Esophagus (tissue), 2 donors: Measurements from ENCODE around the gene GLP1R. TPM values are rescaled to one million over a fixed set of nuclear protein-coding genes. Genes with fewer than 3 reads are reported as not detected.

Experiments used
- H3K27ac ChIP-seq, 2 donors: one replicate each; pipeline ENCODE4 v1.5.1; 2013; ENCODE audit warnings: low read depth in 2 of 2, mild to moderate bottlenecking in 2 of 2, inconsistent platforms in 1 of 2, low read length in 1 of 2, moderate library complexity in 1 of 2
- H3K27me3 ChIP-seq, 2 donors: one replicate each; pipeline ENCODE4 v1.6.1; 2013; ENCODE audit warnings: low read length in 2 of 2, control low read depth in 1 of 2, mild to moderate bottlenecking in 1 of 2; ENCODE audit not compliant: insufficient read depth in 2 of 2, control insufficient read depth in 1 of 2
- H3K36me3 ChIP-seq, 2 donors: one replicate each; pipeline ENCODE4 v1.6.1; 2013; ENCODE audit warnings: low read length in 1 of 2; ENCODE audit not compliant: control insufficient read depth in 2 of 2, insufficient read depth in 2 of 2
- H3K4me1 ChIP-seq, 2 donors: one replicate each; pipeline ENCODE4 v1.6.1; 2013; ENCODE audit warnings: low read length in 1 of 2; ENCODE audit not compliant: control insufficient read depth in 2 of 2, insufficient read depth in 2 of 2
- H3K4me3 ChIP-seq, 2 donors: one replicate each; pipeline ENCODE4 v1.5.1; 2013; ENCODE audit warnings: low read length in 2 of 2, mild to moderate bottlenecking in 2 of 2, low read depth in 1 of 2, moderate library complexity in 1 of 2
- H3K9me3 ChIP-seq, 2 donors: one replicate each; pipeline ENCODE4 v1.6.1; 2013; ENCODE audit warnings: mild to moderate bottlenecking in 2 of 2, low read depth in 1 of 2, low read length in 1 of 2, moderate library complexity in 1 of 2; ENCODE audit not compliant: control insufficient read depth in 2 of 2, insufficient read depth in 1 of 2
- WGBS, 2 donors: extraction: QIAGEN DNeasy Blood & Tissue Kit; methylation state at CpG; one replicate each; pipeline ENCODE4 v1.1.7; 2013; 5-methylcytosine and 5-hydroxymethylcytosine counted together
- polyA plus RNA-seq, 2 donors: library from polyadenylated mRNA; stranded (reverse); fragments of 200-250 nt; gene quantifications; one replicate each; pipeline ENCODE4 v1.2.3, GENCODE V29; 2013
- donor health status: healthy with polysubstance abuse.
- donor health status: Bipolar disorder and iron deficiency.

The GLP1R gene
- polyA plus RNA-seq, 2 donors, result not detected

- Histone ChIP-seq H3K27me3 (peaks cover 0 to 8% of the 10 kb centered on the region in 2 donors), H3K36me3 (no peaks in the 10 kb centered on the region), H3K4me3 (no peak overlapping the region), H3K4me1 (peaks cover 0 to 2% of the 10 kb centered on the region in 2 donors), H3K27ac (no peak overlapping the region), H3K9me3 (no peaks in the 10 kb centered on the region)
- 72 to 74% methylated on average over 4 of the region's 4 CpGs for WGBS, 2 donors
These were observed 4.5 kb downstream of the GLP1R start for GRCh38 chr6:39053016-39053624.

- 55 to 65% methylated on average over 9 of the region's 9 CpGs for WGBS, 2 donors
- Histone ChIP-seq H3K27me3 (peaks cover 0 to 2% of the 10 kb centered on the region in 2 donors), H3K9me3 (no peaks in the 10 kb centered on the region), H3K4me1 (no peaks in the 10 kb centered on the region), H3K4me3 (no peak overlapping the region), H3K27ac (no peak overlapping the region), H3K36me3 (no peaks in the 10 kb centered on the region)
These were observed 5.4 kb downstream of the GLP1R start for GRCh38 chr6:39053854-39054576.

GRCh38 chr6:39054577-39055142 is 6.1 kb downstream of the GLP1R start:
- no peaks in the 10 kb centered on the region for H3K27me3 ChIP-seq

GRCh38 chr6:39055661-39056060 is 7.1 kb downstream of the GLP1R start:
- Histone ChIP-seq H3K27me3 (no peaks in the 10 kb centered on the region), H3K27ac (no peak overlapping the region), H3K9me3 (no peaks in the 10 kb centered on the region), H3K4me1 (no peaks in the 10 kb centered on the region), H3K4me3 (no peak overlapping the region), H3K36me3 (no peaks in the 10 kb centered on the region)
- WGBS, 2 donors, result 87 to 89% methylated on average over 7 of the region's 7 CpGs

More at GRCh38 chr6:39054577-39055142, 6.1 kb downstream of the GLP1R start:
- Histone ChIP-seq H3K27ac (no peak overlapping the region), H3K36me3 (no peaks in the 10 kb centered on the region), H3K9me3 (no peaks in the 10 kb centered on the region), H3K4me1 (no peaks in the 10 kb centered on the region), H3K4me3 (no peak overlapping the region)
- WGBS, 2 donors, result 59 to 81% methylated on average over 9 of the region's 9 CpGs

DNA sequence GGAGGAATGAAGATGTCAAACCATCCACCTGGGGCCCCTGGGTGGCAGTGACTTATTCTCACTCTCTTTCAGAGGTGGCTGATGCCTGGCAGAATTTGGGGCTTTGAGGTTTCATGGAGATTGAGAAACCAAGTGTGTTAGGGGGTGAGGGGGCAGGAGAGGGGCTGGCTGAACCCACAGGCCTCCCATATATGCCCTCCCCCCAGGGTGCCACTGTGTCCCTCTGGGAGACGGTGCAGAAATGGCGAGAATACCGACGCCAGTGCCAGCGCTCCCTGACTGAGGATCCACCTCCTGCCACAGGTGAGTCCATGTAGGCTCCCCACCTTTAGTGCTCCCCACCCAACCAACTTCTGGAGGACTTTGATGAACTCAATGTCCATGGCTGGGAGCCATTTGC is 7.6 kb downstream of the GLP1R start:
- no peaks in the 10 kb centered on the region for H3K27me3 ChIP-seq
- no peaks in the 10 kb centered on the region for H3K4me1 ChIP-seq
- no peaks in the 10 kb centered on the region for H3K36me3 ChIP-seq
- no peak overlapping the region for H3K27ac ChIP-seq
- H3K4me3 ChIP-seq, result no peak overlapping the region
- H3K9me3 ChIP-seq, result no peaks in the 10 kb centered on the region
- 91 to 100% methylated on average over 5 of the region's 5 CpGs for WGBS, 2 donors

DNA sequence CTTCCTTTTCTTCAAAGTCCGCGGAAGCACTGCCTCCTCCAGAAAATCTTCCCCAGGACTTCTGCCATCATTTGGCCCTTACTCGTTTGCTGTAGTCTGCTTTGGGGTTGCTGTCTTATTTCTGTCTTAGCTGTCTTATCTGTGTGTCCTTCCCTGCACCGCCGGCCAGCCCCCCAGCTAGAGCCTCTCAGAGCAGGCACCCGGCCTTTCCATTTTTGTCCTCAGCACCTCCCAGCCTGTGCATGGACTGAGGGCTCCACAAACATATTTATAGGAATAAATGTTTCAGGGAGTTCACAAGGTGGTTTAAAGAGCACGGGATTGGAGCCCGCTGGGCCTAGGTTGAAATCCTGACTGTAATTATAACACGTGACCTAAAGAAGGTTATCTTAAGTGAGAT is 8.1 kb downstream of the GLP1R start:
- Histone ChIP-seq H3K36me3 (no peaks in the 10 kb centered on the region), H3K27ac (no peak overlapping the region), H3K4me3 (no peak overlapping the region), H3K9me3 (no peaks in the 10 kb centered on the region), H3K27me3 (no peaks in the 10 kb centered on the region), H3K4me1 (no peaks in the 10 kb centered on the region)
- 85 to 87% methylated on average over 9 of the region's 9 CpGs for WGBS, 2 donors

- no peaks in the 10 kb centered on the region for H3K4me1 ChIP-seq
- no peaks in the 10 kb centered on the region for H3K36me3 ChIP-seq
- no peak overlapping the region for H3K27ac ChIP-seq
- 70 to 74% methylated on average over 13 to 17 of the region's 17 CpGs for WGBS, 2 donors
- no peaks in the 10 kb centered on the region for H3K9me3 ChIP-seq
- H3K27me3 ChIP-seq, result no peaks in the 10 kb centered on the region
- H3K4me3 ChIP-seq, result no peak overlapping the region
These were observed 8.9 kb downstream of the GLP1R start for GRCh38 chr6:39057251-39058155.

DNA sequence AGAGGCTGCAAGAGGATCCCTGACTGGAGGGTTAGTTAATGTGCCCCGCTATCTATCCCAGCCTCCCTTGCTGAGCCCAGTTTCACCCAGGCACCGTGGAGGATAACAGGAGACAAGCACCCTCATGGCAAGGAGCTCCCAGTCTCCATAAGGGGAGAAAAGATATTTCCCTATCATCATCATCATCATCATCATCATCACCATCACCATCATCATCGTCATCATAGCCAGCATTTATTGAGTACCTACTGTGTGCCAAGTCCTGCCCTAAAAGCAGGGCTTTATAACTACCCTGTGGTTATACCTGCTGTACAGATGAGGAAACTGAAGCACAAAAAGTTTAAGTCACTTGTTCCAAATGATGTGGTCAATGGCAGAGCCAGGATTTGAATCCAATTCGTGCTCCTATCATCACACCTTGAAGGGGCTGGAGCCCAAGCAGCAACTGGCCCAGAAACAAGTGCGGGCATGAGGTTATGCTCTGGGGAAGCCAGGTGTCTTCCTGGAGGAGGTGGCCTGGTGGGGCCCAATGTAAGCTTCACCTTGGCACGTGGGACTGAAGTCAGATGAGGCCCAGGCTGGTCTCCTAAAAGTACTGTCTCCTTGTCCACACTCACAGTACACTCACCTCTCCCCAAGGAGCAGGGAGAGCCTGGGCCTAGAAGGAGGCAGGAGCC is 10.0 kb downstream of the GLP1R start:
- Histone ChIP-seq H3K27me3 (no peaks in the 10 kb centered on the region), H3K4me3 (no peak overlapping the region), H3K9me3 (no peaks in the 10 kb centered on the region), H3K36me3 (no peaks in the 10 kb centered on the region), H3K27ac (no peak overlapping the region), H3K4me1 (no peaks in the 10 kb centered on the region)
- WGBS, 2 donors, result 71 to 83% methylated on average over 6 of the region's 6 CpGs
